Measurements from ENCODE around the gene MIER3. TPM values are rescaled to one million over a fixed set of nuclear protein-coding genes. Genes with fewer than 3 reads are reported as not detected.

MIER3 gene
- total RNA-seq, 2 donors from 2014 or later = 35.8 to 40.6 TPM

DNA sequence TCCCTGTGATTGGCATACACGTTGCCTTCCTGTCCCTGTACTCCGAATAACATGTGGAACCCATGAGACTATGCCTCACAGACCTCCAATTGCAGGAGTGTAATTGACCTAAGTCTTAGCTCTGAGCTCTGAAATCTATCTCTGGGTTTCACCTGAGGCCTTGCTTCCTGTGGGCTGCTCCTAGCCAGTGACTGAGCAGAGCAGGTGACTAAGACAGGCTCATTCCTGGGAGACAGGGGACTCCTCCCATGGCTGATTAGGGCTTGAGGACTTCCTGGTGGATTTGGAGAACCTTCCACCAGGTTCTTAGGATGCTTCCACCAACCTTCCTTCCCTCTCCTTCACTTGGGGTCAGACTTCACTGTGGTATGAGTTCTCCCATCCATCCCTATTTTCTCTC, 22.3 kb upstream of the MIER3 start:
- H3K4me1 ChIP-seq (replicated peaks) = no peaks in the 10 kb centered on the region
- no peak overlapping the region for H3K4me3 ChIP-seq
- H3K27ac ChIP-seq = no peak overlapping the region
- no peak for DNase-seq (ENCODE audit: low spot score)
- H3K27me3 ChIP-seq (replicated peaks; ENCODE audit: insufficient read depth) = no peaks in the 10 kb centered on the region
- intact Hi-C loops (cut with DNase I) = no loop called here
- 90% methylated on average over 2 of the region's 2 CpGs for WGBS
- H3K36me3 ChIP-seq = no peaks in the 10 kb centered on the region
- H3K9me3 ChIP-seq = no peaks in the 10 kb centered on the region
- TF ChIP-seq, protein P1, sequence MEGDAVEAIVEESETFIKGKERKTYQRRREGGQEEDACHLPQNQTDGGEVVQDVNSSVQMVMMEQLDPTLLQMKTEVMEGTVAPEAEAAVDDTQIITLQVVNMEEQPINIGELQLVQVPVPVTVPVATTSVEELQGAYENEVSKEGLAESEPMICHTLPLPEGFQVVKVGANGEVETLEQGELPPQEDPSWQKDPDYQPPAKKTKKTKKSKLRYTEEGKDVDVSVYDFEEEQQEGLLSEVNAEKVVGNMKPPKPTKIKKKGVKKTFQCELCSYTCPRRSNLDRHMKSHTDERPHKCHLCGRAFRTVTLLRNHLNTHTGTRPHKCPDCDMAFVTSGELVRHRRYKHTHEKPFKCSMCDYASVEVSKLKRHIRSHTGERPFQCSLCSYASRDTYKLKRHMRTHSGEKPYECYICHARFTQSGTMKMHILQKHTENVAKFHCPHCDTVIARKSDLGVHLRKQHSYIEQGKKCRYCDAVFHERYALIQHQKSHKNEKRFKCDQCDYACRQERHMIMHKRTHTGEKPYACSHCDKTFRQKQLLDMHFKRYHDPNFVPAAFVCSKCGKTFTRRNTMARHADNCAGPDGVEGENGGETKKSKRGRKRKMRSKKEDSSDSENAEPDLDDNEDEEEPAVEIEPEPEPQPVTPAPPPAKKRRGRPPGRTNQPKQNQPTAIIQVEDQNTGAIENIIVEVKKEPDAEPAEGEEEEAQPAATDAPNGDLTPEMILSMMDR (IDR thresholded peaks at IDR 0.05) = no peak
- TF ChIP-seq POLR2AphosphoS5 (IDR thresholded peaks at IDR 0.05) (no peak), POLR2A (IDR thresholded peaks at IDR 0.05) (no peak)

DNA sequence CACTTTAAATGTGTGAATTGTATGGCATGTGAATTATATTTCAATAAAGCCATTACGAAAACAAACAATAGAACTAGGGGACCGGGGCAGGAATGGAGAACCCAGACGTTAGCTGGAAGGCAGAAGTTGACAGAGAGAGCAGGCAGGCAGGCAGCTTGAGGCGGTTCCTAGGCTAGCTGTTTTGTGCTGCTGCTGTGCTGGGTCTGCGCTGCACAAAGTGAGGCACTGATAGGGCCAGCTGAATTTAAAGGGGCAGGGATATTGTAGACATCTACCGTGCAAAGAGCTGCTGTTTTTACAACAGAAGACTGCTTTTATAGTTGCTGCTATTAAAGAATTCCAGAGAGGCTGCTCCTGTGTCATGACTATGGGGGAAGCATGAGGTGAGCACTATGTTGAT, 21.6 kb upstream of the MIER3 start:
- intact Hi-C loops (cut with DNase I) = no loop called here
- no peak overlapping the region for H3K4me3 ChIP-seq
- H3K4me1 ChIP-seq (replicated peaks) = no peaks in the 10 kb centered on the region
- H3K36me3 ChIP-seq = no peaks in the 10 kb centered on the region
- TF ChIP-seq POLR2A (IDR thresholded peaks at IDR 0.05) (no peak), POLR2AphosphoS5 (IDR thresholded peaks at IDR 0.05) (no peak)
- TF ChIP-seq, protein P1 (IDR thresholded peaks at IDR 0.05) = no peak
- no peak for DNase-seq (ENCODE audit: low spot score)
- no peaks in the 10 kb centered on the region for H3K9me3 ChIP-seq
- H3K27me3 ChIP-seq (replicated peaks; ENCODE audit: insufficient read depth) = no peaks in the 10 kb centered on the region
- H3K27ac ChIP-seq = no peak overlapping the region
- 34% methylated on average over 6 of the region's 6 CpGs for WGBS

DNA sequence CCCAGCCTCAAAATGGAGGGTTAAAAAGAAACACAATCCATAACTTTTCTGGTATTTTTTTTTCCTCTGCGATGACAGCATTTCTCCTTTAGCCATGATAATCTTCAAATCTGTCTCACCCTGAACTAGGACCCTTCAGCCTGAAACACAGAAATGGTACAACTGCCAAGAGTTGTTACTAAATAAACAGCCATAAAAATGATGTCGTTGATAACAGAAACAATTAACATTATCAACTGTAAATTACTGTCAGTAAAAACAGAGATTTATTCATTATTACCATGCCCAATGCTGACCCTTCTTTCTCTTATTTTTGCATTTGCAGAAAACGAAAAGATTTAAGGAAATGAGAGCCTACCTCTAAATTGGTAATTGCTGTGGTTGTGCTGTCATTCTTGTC, 19.4 kb upstream of the MIER3 start:
- 7% methylated on average over 3 of the region's 3 CpGs for WGBS
- Histone ChIP-seq H3K4me1 (replicated peaks) (no peaks in the 10 kb centered on the region), H3K4me3 (no peak overlapping the region), H3K27me3 (replicated peaks; ENCODE audit: insufficient read depth) (no peaks in the 10 kb centered on the region), H3K9me3 (no peaks in the 10 kb centered on the region), H3K27ac (no peak overlapping the region), H3K36me3 (no peaks in the 10 kb centered on the region)
- no peak for DNase-seq (ENCODE audit: low spot score)
- intact Hi-C loops (cut with DNase I) = no loop called here
- no peak for TF ChIP-seq POLR2AphosphoS5 (IDR thresholded peaks at IDR 0.05)

DNA sequence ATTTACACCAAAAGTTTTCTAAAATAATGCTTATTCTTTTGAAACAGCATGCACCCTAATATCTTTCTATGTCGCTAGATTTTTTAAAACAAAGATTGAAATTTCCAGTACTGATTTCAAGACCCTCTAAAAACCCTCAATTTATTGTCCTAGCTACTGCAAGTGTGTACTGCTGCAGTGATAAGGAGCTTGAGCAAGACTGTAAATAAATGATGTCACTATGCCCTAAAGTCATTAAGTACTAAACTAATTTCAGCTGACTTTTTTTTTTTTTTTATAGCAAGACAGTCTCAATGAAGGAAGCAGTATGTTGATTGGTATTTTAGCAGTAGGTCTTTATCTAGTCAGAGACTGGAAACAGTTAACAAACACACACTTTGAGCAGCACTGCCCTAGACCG, 12.2 kb upstream of the MIER3 start:
- intact Hi-C loops (cut with DNase I) = no loop called here
- H3K27me3 ChIP-seq (replicated peaks; ENCODE audit: insufficient read depth) = peaks cover 2% of the 10 kb centered on the region
- WGBS = 59% methylated on average over 2 of the region's 2 CpGs

DNA sequence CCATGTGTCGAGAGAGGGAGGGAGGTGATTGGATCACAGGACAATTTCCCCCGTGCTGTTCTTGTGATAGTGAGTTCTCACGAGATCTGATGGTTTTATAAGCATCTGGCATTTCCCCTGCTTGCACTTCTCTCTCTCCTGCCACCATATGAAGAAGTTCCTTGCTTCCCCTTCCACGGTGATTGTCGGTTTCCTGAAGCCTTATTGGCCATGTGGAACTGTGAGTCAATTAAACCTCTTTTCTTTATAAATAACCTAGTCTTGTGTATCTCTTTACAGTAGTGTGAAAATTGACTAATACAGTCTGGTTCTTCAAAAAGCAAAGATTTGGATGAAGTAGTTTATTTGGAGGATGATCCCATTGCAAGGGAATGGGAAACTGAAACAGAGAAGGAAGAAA, 11.3 kb upstream of the MIER3 start:
- no peak for DNase-seq (ENCODE audit: low spot score)
- H3K4me1 ChIP-seq (replicated peaks) = no peaks in the 10 kb centered on the region
- no peak overlapping the region for H3K27ac ChIP-seq
- intact Hi-C loops (cut with DNase I) = no loop called here
- H3K4me3 ChIP-seq = no peak overlapping the region
- no peak for TF ChIP-seq POLR2A (IDR thresholded peaks at IDR 0.05)
- TF ChIP-seq, protein P1 (IDR thresholded peaks at IDR 0.05) = no peak
- no peak for TF ChIP-seq POLR2AphosphoS5 (IDR thresholded peaks at IDR 0.05)
- no peaks in the 10 kb centered on the region for H3K9me3 ChIP-seq
- H3K27me3 ChIP-seq (replicated peaks; ENCODE audit: insufficient read depth) = peaks cover 2% of the 10 kb centered on the region
- H3K36me3 ChIP-seq = no peaks in the 10 kb centered on the region
- WGBS = 59% methylated on average over 5 of the region's 5 CpGs

More for the DNA sequence above, 12.2 kb upstream of the MIER3 start:
- Histone ChIP-seq H3K9me3 (no peaks in the 10 kb centered on the region), H3K4me1 (replicated peaks) (no peaks in the 10 kb centered on the region), H3K36me3 (no peaks in the 10 kb centered on the region), H3K27ac (no peak overlapping the region), H3K4me3 (no peak overlapping the region)
- no peak for DNase-seq (ENCODE audit: low spot score)
- TF ChIP-seq POLR2AphosphoS5 (IDR thresholded peaks at IDR 0.05) (no peak), POLR2A (IDR thresholded peaks at IDR 0.05) (no peak)
- TF ChIP-seq, protein P1 (IDR thresholded peaks at IDR 0.05) = no peak

All from prostate gland (tissue), 2 donors.